H1 (cell line): ENCODE data around the gene CEACAM8. TPM values are rescaled to one million over a fixed set of nuclear protein-coding genes. Genes with fewer than 3 reads are reported as not detected.
"Not testable (repeated sequence)": the region's sequence is repeated elsewhere in the genome, so short reads cannot be mapped to it uniquely, and the experiment has no call there.

Experiments used
- CTCF ChIA-PET: fragments of 300-600 bp; sonication (Branson Sonifier 250); formaldehyde crosslinking; loops from one replicate; lab custom pipeline; 2021; ENCODE audit not compliant: partially characterized antibody; lab: Charles Lee
- POLR2A ChIA-PET: fragments of 300-600 bp; sonication (Branson Sonifier 250); formaldehyde crosslinking; loops from one replicate; lab custom pipeline; 2021; ENCODE audit warnings: inconsistent platforms; ENCODE audit not compliant: partially characterized antibody; lab: Charles Lee
- DNase-seq, 2 experiments: peaks; one replicate each; pipeline versions ENCODE4 v3.0.0 to v3.0.0-alpha.2; 2010 to 2022; ENCODE audit warnings: low spot score in 2 of 2, low read depth in 1 of 2, mixed read lengths in 1 of 2
- FAIRE-seq: peaks from 2 replicates; lab custom pipeline; 2011; peaks lifted over from hg19 to GRCh38; lab: Jason Lieb, UNC
- H2AFZ ChIP-seq: 2 replicates; pipeline ENCODE4 v1.8.1; 2012; ENCODE audit warnings: low read length, inconsistent platforms
- H2AK5ac ChIP-seq: 2 replicates; pipeline ENCODE4 v1.6.1; 2013; ENCODE audit warnings: low read depth, low read length
- H2BK120ac ChIP-seq: replicated peaks from 2 replicates; pipeline ENCODE3; 2013; ENCODE audit warnings: low read depth, low read length, inconsistent platforms
- H2BK12ac ChIP-seq: 2 replicates; pipeline ENCODE4 v1.6.1; 2013; ENCODE audit warnings: low read depth, low read length
- H2BK15ac ChIP-seq: 2 replicates; pipeline ENCODE4 v1.6.1; 2013; ENCODE audit warnings: low read length
- H2BK20ac ChIP-seq: 2 replicates; pipeline ENCODE4 v1.6.1; 2013; ENCODE audit warnings: low read length
- H2BK5ac ChIP-seq: 2 replicates; pipeline ENCODE4 v1.6.1; 2013; ENCODE audit warnings: low read depth, low read length
- H3K14ac ChIP-seq: 2 replicates; pipeline ENCODE4 v1.6.1; 2013; ENCODE audit warnings: inconsistent platforms; ENCODE audit not compliant: insufficient read length
- H3K18ac ChIP-seq: 2 replicates; pipeline ENCODE4 v1.6.1; 2013; ENCODE audit warnings: low read length; ENCODE audit errors: extremely low read depth
- H3K23ac ChIP-seq: 2 replicates; pipeline ENCODE4 v1.6.1; 2013; ENCODE audit warnings: inconsistent platforms; ENCODE audit not compliant: insufficient read length
- H3K23me2 ChIP-seq: 2 replicates; pipeline ENCODE4 v1.6.1; 2013; ENCODE audit warnings: low read depth, low read length
- H3K27ac ChIP-seq: 2 replicates; pipeline ENCODE4 v1.6.1; 2011; ENCODE audit warnings: low read depth, low read length, inconsistent platforms
- H3K27me3 ChIP-seq, 4 experiments: replicated peaks in 1 of 4; 1 replicate in 1 of 4; 2 replicates in 3 of 4; pipeline versions ENCODE4 v1.6.1 to v1.8.1; 2011 to 2013; ENCODE audit warnings: low read length in 3 of 4, mild to moderate bottlenecking in 3 of 4, inconsistent platforms in 2 of 4, mixed read lengths in 2 of 4, moderate library complexity in 1 of 4; ENCODE audit not compliant: control insufficient read depth in 3 of 4, insufficient read depth in 3 of 4; ENCODE audit errors: extremely low read depth in 1 of 4
- H3K36me3 ChIP-seq, 4 experiments: 2 replicates each; pipeline versions ENCODE4 v1.6.1 to v1.8.1; 2011 to 2013; ENCODE audit warnings: mild to moderate bottlenecking in 4 of 4, low read length in 3 of 4, moderate library complexity in 2 of 4, control low read depth in 1 of 4, inconsistent platforms in 1 of 4; ENCODE audit not compliant: insufficient read depth in 4 of 4, control insufficient read depth in 2 of 4
- H3K4ac ChIP-seq: replicated peaks from 2 replicates; pipeline ENCODE3; 2013; ENCODE audit warnings: low read length, low read depth, mixed read lengths, inconsistent platforms; ENCODE audit not compliant: insufficient read length
- H3K4me1 ChIP-seq, 4 experiments: replicated peaks in 1 of 4; 1 replicate in 1 of 4; 2 replicates in 3 of 4; pipeline versions ENCODE4 v1.6.1 to v1.8.1; 2011 to 2013; ENCODE audit warnings: low read length in 3 of 4, inconsistent platforms in 2 of 4, mixed read lengths in 1 of 4; ENCODE audit not compliant: insufficient read depth in 4 of 4, control insufficient read depth in 3 of 4
- H3K4me2 ChIP-seq, 2 experiments: 2 replicates each; pipeline versions ENCODE4 v1.6.1 to v1.8.1; 2011 to 2013; ENCODE audit warnings: low read depth in 2 of 2, low read length in 2 of 2, control low read depth in 1 of 2, inconsistent platforms in 1 of 2, mild to moderate bottlenecking in 1 of 2; ENCODE audit not compliant: insufficient read depth in 1 of 2
- H3K4me3 ChIP-seq, 4 experiments: fragments of 200-600, 300-600 bp in 1 of 4; sonication (generic), shearing (Covaris generic), sonication (Bioruptor Twin) in 1 of 4; 2 replicates each; pipeline versions ENCODE4 v1.5.1 to v1.8.1; 2011 to 2016; ENCODE audit warnings: low read length in 4 of 4, low read depth in 3 of 4, control low read depth in 2 of 4, inconsistent platforms in 2 of 4, mild to moderate bottlenecking in 2 of 4, mixed read lengths in 1 of 4, moderate library complexity in 1 of 4; ENCODE audit not compliant: insufficient read depth in 2 of 4; ENCODE audit errors: extremely low read depth in 1 of 4
- H3K56ac ChIP-seq: replicated peaks from 2 replicates; pipeline ENCODE3; 2013; ENCODE audit warnings: low read depth, mild to moderate bottlenecking, mixed read lengths, low read length, inconsistent platforms; ENCODE audit not compliant: insufficient read length
- H3K79me1 ChIP-seq: 2 replicates; pipeline ENCODE4 v1.6.1; 2013; ENCODE audit warnings: low read depth, low read length, control low read depth
- H3K79me2 ChIP-seq, 2 experiments: 2 replicates each; pipeline versions ENCODE4 v1.6.1 to v1.8.1; 2012 to 2013; ENCODE audit warnings: low read length in 2 of 2, mild to moderate bottlenecking in 2 of 2, inconsistent platforms in 1 of 2; ENCODE audit not compliant: insufficient read depth in 2 of 2, control insufficient read depth in 1 of 2
- H3K9ac ChIP-seq, 4 experiments: replicated peaks in 1 of 4; 1 replicate in 1 of 4; 2 replicates in 3 of 4; pipeline versions ENCODE4 v1.6.1 to v1.8.1; 2011 to 2013; ENCODE audit warnings: low read depth in 3 of 4, low read length in 3 of 4, control low read depth in 2 of 4, mild to moderate bottlenecking in 2 of 4, moderate library complexity in 2 of 4, inconsistent platforms in 1 of 4; ENCODE audit errors: extremely low read depth in 1 of 4
- H3K9me3 ChIP-seq, 2 experiments: 2 replicates each; pipeline versions ENCODE4 v1.6.1 to v1.8.1; 2012 to 2013; ENCODE audit warnings: mild to moderate bottlenecking in 2 of 2, moderate library complexity in 2 of 2, control low read depth in 1 of 2, inconsistent platforms in 1 of 2, low read depth in 1 of 2, low read length in 1 of 2, mixed read lengths in 1 of 2; ENCODE audit not compliant: insufficient read depth in 2 of 2
- H4K20me1 ChIP-seq, 2 experiments: replicated peaks in 1 of 2; 2 replicates each; pipeline versions ENCODE3 to v1.8.1; 2011 to 2013; ENCODE audit warnings: inconsistent platforms in 2 of 2, low read length in 2 of 2, mild to moderate bottlenecking in 1 of 2; ENCODE audit not compliant: insufficient read depth in 2 of 2, control insufficient read depth in 1 of 2
- H4K5ac ChIP-seq: 2 replicates; pipeline ENCODE4 v1.6.1; 2013; ENCODE audit warnings: low read length, low read depth, mixed read lengths, inconsistent platforms; ENCODE audit not compliant: insufficient read length
- H4K8ac ChIP-seq: 2 replicates; pipeline ENCODE4 v1.8.0; 2013; ENCODE audit warnings: mild to moderate bottlenecking, moderate library complexity, low read length, inconsistent platforms; ENCODE audit not compliant: insufficient read depth; ENCODE audit errors: extremely low read depth
- H4K91ac ChIP-seq: replicated peaks from 2 replicates; pipeline ENCODE3; 2013; ENCODE audit warnings: low read length, mixed read lengths, inconsistent platforms; ENCODE audit not compliant: insufficient read length
- WGBS, 2 experiments: shearing (Covaris generic) in 1 of 2; methylation state at CpG; one replicate each; pipeline versions ENCODE4 v1.1.6 to v1.1.7; 2013 to 2015; ENCODE audit warnings: low lambda C conversion rate in 2 of 2, mixed read lengths in 2 of 2, inconsistent platforms in 1 of 2, low coverage in 1 of 2, missing lambda C conversion rate in 1 of 2; ENCODE audit not compliant: insufficient replicate concordance in 2 of 2, insufficient coverage in 1 of 2, insufficient read length in 1 of 2; ENCODE audit errors: extremely low coverage in 1 of 2, missing lambda C conversion rate in 1 of 2; 5-methylcytosine and 5-hydroxymethylcytosine counted together
- polyA plus RNA-seq, 7 experiments: library from polyadenylated mRNA; depleted of rRNA in 3 of 7; stranded (reverse) in 5 of 7; unstranded in 2 of 7; fragments of >200 nt in 5 of 7; fragments of 200-250 nt in 2 of 7; gene quantifications; 1 replicate in 5 of 7; 2 replicates in 1 of 7; 4 replicates in 1 of 7; pipeline versions ENCODE4 v1.2.1 to v1.2.3, GENCODE V29; 2011 to 2013; ENCODE audit warnings: missing spikeins in 2 of 7, mixed read lengths in 2 of 7
- total RNA-seq: library from RNA; stranded (reverse); fragmentation: NEBNext Ultra II Directional; extraction: Animal tissue kit (Norgen Biotek cat#: 25700); gene quantifications from 2 replicates; pipeline ENCODE4 v1.2.1, GENCODE V29; 2021

The CEACAM8 gene
- total and polyA plus RNA-seq, 2 of the 8 experiments (the other 6 are each of a cell fraction or from before 2014, with no cell fraction given): not detected

- H4K8ac ChIP-seq, H2AK5ac ChIP-seq, H3K4ac ChIP-seq, H4K91ac ChIP-seq, H3K23me2 ChIP-seq, H2AFZ ChIP-seq, H3K9ac ChIP-seq, H2BK120ac ChIP-seq, H2BK12ac ChIP-seq, DNase-seq, H2BK20ac ChIP-seq, H4K5ac ChIP-seq, H3K4me2 ChIP-seq, H3K27me3 ChIP-seq, H2BK5ac ChIP-seq, H3K79me1 ChIP-seq, FAIRE-seq, H3K23ac ChIP-seq, H3K79me2 ChIP-seq, H3K14ac ChIP-seq, H4K20me1 ChIP-seq, H3K18ac ChIP-seq, H3K56ac ChIP-seq, H3K27ac ChIP-seq, H3K36me3 ChIP-seq, POLR2A ChIA-PET, H3K4me1 ChIP-seq, H3K9me3 ChIP-seq, H2BK15ac ChIP-seq, H3K4me3 ChIP-seq: not testable (repeated sequence)
- WGBS, 2 experiments: 84% methylated on average over 2 of the region's 2 CpGs; no CpG with 5 or more reads in 1 of the 2 experiments
- CTCF ChIA-PET: interaction anchor here (1.1 to 13.5 kb wide), 7 partner anchors 9 to 94 kb away, joined by 3 to 182 read pairs (median 4); no protein-coding TSS in a partner anchor
These were observed 59.4 kb downstream of the CEACAM8 start for GRCh38 chr19:42535276-42535675.
